Activated naive CD4-positive, alpha-beta T cell treated with anti-CD3 and anti-CD28 coated beads, Interleukin-2, amount 50 U/mL, for 72 hours (primary cell): ENCODE data around the gene TMC6. TPM values are rescaled to one million over a fixed set of nuclear protein-coding genes. Genes with fewer than 3 reads are reported as not detected.
"Not testable (repeated sequence)": the region's sequence is repeated elsewhere in the genome, so short reads cannot be mapped to it uniquely, and the experiment has no call there.

ENCODE experiments used
- ATAC-seq, 2 donors: fragments of 150-1000 bp; cut with Tn5 transposase; 2 replicates each; pipeline ENCODE4 v1.10.0; 2021; ENCODE audit warnings: mild to moderate bottlenecking in 2 of 2, moderate library complexity in 2 of 2
- DNase-seq, 2 donors: peaks; one replicate each; pipeline ENCODE4 v3.0.0; 2021 to 2022; ENCODE audit warnings: low spot score in 2 of 2
- H3K27ac Mint-ChIP-seq, 2 donors: one replicate each; pipeline ENCODE4 v1.8.0; 2022; ENCODE audit warnings: mild to moderate bottlenecking in 2 of 2, mixed read lengths in 2 of 2
- H3K36me3 Mint-ChIP-seq, 2 donors: one replicate each; pipeline ENCODE4 v1.8.0; 2022; ENCODE audit warnings: mixed read lengths in 2 of 2
- H3K9me3 Mint-ChIP-seq, 2 donors: one replicate each; pipeline ENCODE4 v1.8.0; 2022; ENCODE audit warnings: mixed read lengths in 2 of 2
- total RNA-seq, 2 donors: library from RNA; stranded (reverse); gene quantifications; one replicate each; pipeline ENCODE4 v1.2.3, GENCODE V29; 2022

TMC6 gene
- total RNA-seq, 2 donors from 2014 or later: 165 to 233 TPM

- DNase-seq (peak in 1 of 2 donors; percentile 75), ATAC-seq (peak in 1 of 2 donors; percentile 67)
- H3K9me3 Mint-ChIP-seq: no peaks in the 10 kb centered on the region
- peaks cover 3 to 10% of the 10 kb centered on the region in 2 donors for H3K36me3 Mint-ChIP-seq
- H3K27ac Mint-ChIP-seq: peak overlapping the region in 1 of 2 donors; percentile 66
Observed at GRCh38 chr17:78142119-78142861, 13.7 kb upstream of the TMC6 start.

- Mint-ChIP-seq H3K9me3 (no peaks in the 10 kb centered on the region), H3K27ac (peak overlapping the region in 1 of 2 donors; percentile 66), H3K36me3 (peaks cover 10 to 11% of the 10 kb centered on the region in 2 donors)
- ATAC-seq: no peak
- no peak for DNase-seq
Observed at GRCh38 chr17:78141437-78142118, 13.0 kb upstream of the TMC6 start.

GRCh38 chr17:78140169-78141051, 11.9 kb upstream of the TMC6 start:
- Mint-ChIP-seq H3K27ac (peak overlapping the region; percentile 39 to 66), H3K36me3 (peaks cover 20 to 22% of the 10 kb centered on the region in 2 donors), H3K9me3 (no peaks in the 10 kb centered on the region)
- ATAC-seq (peak; percentile 74 to 92), DNase-seq (peak; percentile 85 to 99)

- peaks cover 21 to 25% of the 10 kb centered on the region in 2 donors for H3K36me3 Mint-ChIP-seq
- not testable (repeated sequence) for H3K9me3 Mint-ChIP-seq, ATAC-seq, DNase-seq
- peak overlapping the region; percentile 39 to 66 for H3K27ac Mint-ChIP-seq
Observed at GRCh38 chr17:78139861-78140168, 11.3 kb upstream of the TMC6 start.

- peaks cover 34 to 35% of the 10 kb centered on the region in 2 donors for H3K36me3 Mint-ChIP-seq
- no peak for DNase-seq
- no peaks in the 10 kb centered on the region for H3K9me3 Mint-ChIP-seq
Observed at GRCh38 chr17:78138204-78139060, 9.9 kb upstream of the TMC6 start.

GRCh38 chr17:78137392-78138203, 9.0 kb upstream of the TMC6 start:
- DNase-seq: peak in 1 of 2 donors; percentile 60
- Mint-ChIP-seq H3K9me3 (no peaks in the 10 kb centered on the region), H3K36me3 (peaks cover 35 to 36% of the 10 kb centered on the region in 2 donors), H3K27ac (peak overlapping the region; percentile 29 to 76)
- no peak for ATAC-seq

More at GRCh38 chr17:78138204-78139060, 9.9 kb upstream of the TMC6 start:
- peak overlapping the region in 1 of 2 donors; percentile 50 for H3K27ac Mint-ChIP-seq
- no peak for ATAC-seq

GRCh38 chr17:78135858-78136500, 7.4 kb upstream of the TMC6 start:
- H3K9me3 Mint-ChIP-seq: no peaks in the 10 kb centered on the region
- H3K36me3 Mint-ChIP-seq: peaks cover 37 to 38% of the 10 kb centered on the region in 2 donors
- H3K27ac Mint-ChIP-seq: peak overlapping the region in 1 of 2 donors; percentile 74
- no peak for ATAC-seq
- DNase-seq: no peak

- no peak for DNase-seq
- H3K36me3 Mint-ChIP-seq: peaks cover 37 to 43% of the 10 kb centered on the region in 2 donors
- no peak overlapping the region for H3K27ac Mint-ChIP-seq
- ATAC-seq: no peak
- H3K9me3 Mint-ChIP-seq: no peaks in the 10 kb centered on the region
Observed at GRCh38 chr17:78134899-78135385, 6.4 kb upstream of the TMC6 start.

GRCh38 chr17:78133971-78134898, 5.7 kb upstream of the TMC6 start:
- H3K9me3 Mint-ChIP-seq: no peaks in the 10 kb centered on the region
- ATAC-seq (peak; percentile 9 to 39), DNase-seq (peak in 1 of 2 donors; percentile 78)
- peaks cover 36 to 43% of the 10 kb centered on the region in 2 donors for H3K36me3 Mint-ChIP-seq
- H3K27ac Mint-ChIP-seq: no peak overlapping the region

- no peaks in the 10 kb centered on the region for H3K9me3 Mint-ChIP-seq
- no peak for ATAC-seq
- H3K36me3 Mint-ChIP-seq: peaks cover 36 to 43% of the 10 kb centered on the region in 2 donors
- no peak overlapping the region for H3K27ac Mint-ChIP-seq
- no peak for DNase-seq
Observed at GRCh38 chr17:78133179-78133951, 4.8 kb upstream of the TMC6 start.

- H3K27ac Mint-ChIP-seq: peak overlapping the region; percentile 73 to 74
- H3K36me3 Mint-ChIP-seq: peaks cover 36 to 45% of the 10 kb centered on the region in 2 donors
- peak in 1 of 2 donors; percentile 34 for DNase-seq
- no peaks in the 10 kb centered on the region for H3K9me3 Mint-ChIP-seq
- no peak for ATAC-seq
Observed at GRCh38 chr17:78132767-78133178, 4.2 kb upstream of the TMC6 start.

- Mint-ChIP-seq H3K36me3 (peaks cover 30 to 46% of the 10 kb centered on the region in 2 donors), H3K9me3 (no peaks in the 10 kb centered on the region), H3K27ac (peak overlapping the region; percentile 73 to 74)
- ATAC-seq: peak; percentile 5 to 6
- peak in 1 of 2 donors; percentile 80 for DNase-seq
Observed at GRCh38 chr17:78132084-78132676, 3.6 kb upstream of the TMC6 start.
